Small intestine (tissue), 7 donors: Measurements from ENCODE around the gene FAT1. TPM values are rescaled to one million over a fixed set of nuclear protein-coding genes. Genes with fewer than 3 reads are reported as not detected.

ENCODE experiments used
- DNase-seq, 2 donors: peaks; one replicate each; pipeline versions ENCODE4 v3.0.0 to v3.0.0-alpha.2; 2013
- FAIRE-seq: peaks from 2 replicates; lab custom pipeline; 2012; peaks lifted over from hg19 to GRCh38; lab: Jason Lieb, UNC
- H3K27ac ChIP-seq, 3 donors: one replicate each; pipeline ENCODE4 v1.5.1; 2013; ENCODE audit warnings: low read length in 2 of 3, mild to moderate bottlenecking in 2 of 3, control low read depth in 1 of 3, inconsistent platforms in 1 of 3, low read depth in 1 of 3, moderate library complexity in 1 of 3
- H3K27me3 ChIP-seq, 3 donors: one replicate each; pipeline ENCODE4 v1.6.1; 2013; ENCODE audit warnings: low read length in 3 of 3, inconsistent platforms in 1 of 3; ENCODE audit not compliant: control insufficient read depth in 3 of 3, insufficient read depth in 3 of 3
- H3K36me3 ChIP-seq, 3 donors: one replicate each; pipeline ENCODE4 v1.6.1; 2013; ENCODE audit warnings: low read length in 3 of 3, inconsistent platforms in 1 of 3, low read depth in 1 of 3, mild to moderate bottlenecking in 1 of 3, moderate library complexity in 1 of 3; ENCODE audit not compliant: control insufficient read depth in 3 of 3, insufficient read depth in 2 of 3
- H3K4me1 ChIP-seq, 3 donors: one replicate each; pipeline ENCODE4 v1.6.1; 2013; ENCODE audit warnings: low read length in 2 of 3, inconsistent platforms in 1 of 3, low read depth in 1 of 3, mild to moderate bottlenecking in 1 of 3, moderate library complexity in 1 of 3; ENCODE audit not compliant: control insufficient read depth in 3 of 3, insufficient read depth in 2 of 3
- H3K4me3 ChIP-seq, 3 donors: one replicate each; pipeline ENCODE4 v1.5.1; 2013; ENCODE audit warnings: low read length in 3 of 3, control low read depth in 1 of 3, inconsistent platforms in 1 of 3, low read depth in 1 of 3, mild to moderate bottlenecking in 1 of 3, moderate library complexity in 1 of 3
- H3K9me3 ChIP-seq, 2 donors: one replicate each; pipeline ENCODE4 v1.6.1; 2013; ENCODE audit warnings: low read depth in 1 of 2, low read length in 1 of 2; ENCODE audit not compliant: control insufficient read depth in 2 of 2, insufficient read depth in 1 of 2
- WGBS, 3 donors: extraction: QIAGEN DNeasy Blood & Tissue Kit; methylation state at CpG; one replicate each; pipeline ENCODE4 v1.1.7; 2013; 5-methylcytosine and 5-hydroxymethylcytosine counted together
- polyA plus RNA-seq, 4 donors: library from polyadenylated mRNA; stranded (reverse) in 3 of 4; unstranded in 1 of 4; fragments of 200-250 nt in 3 of 4; fragments of 120-200 nt in 1 of 4; gene quantifications; one replicate each; pipeline versions ENCODE4 v1.2.1 to v1.2.3, GENCODE V29; 2013
- donor health status: healthy with polysubstance abuse.
- donor health status: control.
- donor health status: control.
- donor health status: Bipolar disorder and iron deficiency.
- donor health status: healthy.

FAT1 gene
- polyA plus RNA-seq, 4 donors = 62.4 to 189 (median 83.6) TPM

GRCh38 chr4:186621959-186622553, 101.6 kb downstream of the FAT1 start:
- Histone ChIP-seq H3K9me3 (peaks cover 0 to 10% of the 10 kb centered on the region in 2 donors), H3K4me1 (no peaks in the 10 kb centered on the region), H3K27me3 (no peaks in the 10 kb centered on the region), H3K36me3 (peaks cover 17 to 48% (median 23%) of the 10 kb centered on the region in 3 donors), H3K4me3 (no peak overlapping the region), H3K27ac (no peak overlapping the region)
- DNase-seq (no peak), FAIRE-seq (no peak)
- 83 to 90% (median 85%) methylated on average over 9 of the region's 9 CpGs for WGBS, 3 donors

- no peak for DNase-seq
- 93 to 95% (median 95%) methylated on average over 10 of the region's 10 CpGs for whole genome bisulfite sequencing, 3 donors
- no peaks in the 10 kb centered on the region for H3K4me1 ChIP-seq
- H3K36me3 ChIP-seq = peaks cover 17 to 63% (median 30%) of the 10 kb centered on the region in 3 donors
- H3K9me3 ChIP-seq = peaks cover 0 to 10% of the 10 kb centered on the region in 2 donors
- H3K27ac ChIP-seq = no peak overlapping the region
- H3K27me3 ChIP-seq = no peaks in the 10 kb centered on the region
- H3K4me3 ChIP-seq = no peak overlapping the region
- no peak for FAIRE-seq
Observed at GRCh38 chr4:186619088-186619487, 104.6 kb downstream of the FAT1 start.

GRCh38 chr4:186617921-186618320, 105.7 kb downstream of the FAT1 start:
- Histone ChIP-seq H3K36me3 (peaks cover 13 to 58% (median 24%) of the 10 kb centered on the region in 3 donors), H3K4me1 (no peaks in the 10 kb centered on the region), H3K4me3 (no peak overlapping the region), H3K27me3 (no peaks in the 10 kb centered on the region), H3K27ac (no peak overlapping the region), H3K9me3 (peaks cover 0 to 10% of the 10 kb centered on the region in 2 donors)
- 88 to 94% (median 90%) methylated on average over 3 of the region's 3 CpGs for WGBS, 3 donors
- DNase-seq (no peak), FAIRE-seq (no peak)

GRCh38 chr4:186607490-186607889, 116.2 kb downstream of the FAT1 start:
- 89 to 100% (median 93%) methylated on average over 1 of the region's 1 CpG for WGBS, 3 donors
- H3K36me3 ChIP-seq = peaks cover 17 to 62% (median 36%) of the 10 kb centered on the region in 3 donors
- no peak for FAIRE-seq

GRCh38 chr4:186606591-186606992, 117.1 kb downstream of the FAT1 start:
- peaks cover 17 to 58% (median 36%) of the 10 kb centered on the region in 3 donors for H3K36me3 ChIP-seq
- peaks cover 0 to 1% (median 0%) of the 10 kb centered on the region in 3 donors for H3K27me3 ChIP-seq
- no peak for DNase-seq
- no peak overlapping the region for H3K27ac ChIP-seq
- FAIRE-seq = no peak
- no peak overlapping the region for H3K4me3 ChIP-seq
- WGBS, 3 donors = 81 to 91% (median 89%) methylated on average over 6 of the region's 6 CpGs
- no peaks in the 10 kb centered on the region for H3K4me1 ChIP-seq
- no peaks in the 10 kb centered on the region for H3K9me3 ChIP-seq

More at GRCh38 chr4:186607490-186607889, 116.2 kb downstream of the FAT1 start:
- H3K4me1 ChIP-seq = no peaks in the 10 kb centered on the region
- DNase-seq = no peak
- H3K27ac ChIP-seq = no peak overlapping the region
- H3K27me3 ChIP-seq = peaks cover 0 to 1% (median 0%) of the 10 kb centered on the region in 3 donors
- no peak overlapping the region for H3K4me3 ChIP-seq
- H3K9me3 ChIP-seq = no peaks in the 10 kb centered on the region

- no peak for DNase-seq
- peaks cover 17 to 57% (median 36%) of the 10 kb centered on the region in 3 donors for H3K36me3 ChIP-seq
Observed at GRCh38 chr4:186605261-186605865, 118.3 kb downstream of the FAT1 start.

GRCh38 chr4:186604124-186604807, 119.4 kb downstream of the FAT1 start:
- Histone ChIP-seq H3K36me3 (peaks cover 17 to 61% (median 42%) of the 10 kb centered on the region in 3 donors), H3K9me3 (no peaks in the 10 kb centered on the region), H3K4me3 (no peak overlapping the region), H3K27ac (no peak overlapping the region), H3K4me1 (no peaks in the 10 kb centered on the region), H3K27me3 (no peaks in the 10 kb centered on the region)
- no peak for DNase-seq
- 75 to 89% (median 85%) methylated on average over 7 of the region's 7 CpGs for WGBS, 3 donors
- FAIRE-seq = no peak

More at GRCh38 chr4:186605261-186605865, 118.3 kb downstream of the FAT1 start:
- H3K27me3 ChIP-seq = peaks cover 0 to 1% (median 0%) of the 10 kb centered on the region in 3 donors
- H3K9me3 ChIP-seq = no peaks in the 10 kb centered on the region
- WGBS, 3 donors = 88 to 89% (median 88%) methylated on average over 3 of the region's 3 CpGs
- no peak overlapping the region for H3K27ac ChIP-seq
- H3K4me3 ChIP-seq = no peak overlapping the region
- H3K4me1 ChIP-seq = no peaks in the 10 kb centered on the region
- no peak for FAIRE-seq

- Histone ChIP-seq H3K27me3 (no peaks in the 10 kb centered on the region), H3K27ac (no peak overlapping the region), H3K36me3 (peaks cover 12 to 62% (median 37%) of the 10 kb centered on the region in 3 donors), H3K4me1 (no peaks in the 10 kb centered on the region), H3K4me3 (no peak overlapping the region), H3K9me3 (no peaks in the 10 kb centered on the region)
- FAIRE-seq = no peak
- 88 to 94% (median 94%) methylated on average over 9 of the region's 9 CpGs for WGBS, 3 donors
- DNase-seq = no peak
Observed at GRCh38 chr4:186602978-186603377, 120.7 kb downstream of the FAT1 start.
